Panc1 (cell line): ENCODE measurements around the gene GMPPA.

Experiments used
- CTCF ChIP-seq: fragments of 450-650 bp; IDR thresholded peaks from 2 replicates; pipeline ENCODE4 v1.5.1; 2017; ENCODE audit warnings: mild to moderate bottlenecking
- POLR2AphosphoS5 ChIP-seq: IDR thresholded peaks from 2 replicates; pipeline ENCODE4 v1.6.1; 2012; ENCODE audit warnings: mild to moderate bottlenecking, low read depth, low read length, moderate library complexity
- REST ChIP-seq, 2 experiments: IDR thresholded peaks; 2 replicates each; pipeline ENCODE4 v1.6.1; 2011 to 2012; ENCODE audit warnings: low read depth in 2 of 2, control low read depth in 1 of 2, low read length in 1 of 2, mild to moderate bottlenecking in 1 of 2, moderate library complexity in 1 of 2; ENCODE audit not compliant: insufficient read depth in 1 of 2
- SIN3A ChIP-seq: IDR thresholded peaks from 2 replicates; pipeline ENCODE4 v1.6.1; 2012; ENCODE audit warnings: low read depth, mild to moderate bottlenecking, low read length, moderate library complexity, borderline replicate concordance; ENCODE audit not compliant: insufficient read depth
- TCF7L2 ChIP-seq: IDR thresholded peaks from 2 replicates; pipeline ENCODE4 v1.6.1; 2011; ENCODE audit warnings: mild to moderate bottlenecking, low read depth, low read length, inconsistent platforms

GRCh38 chr2:219488844-219489194 is 9.9 kb upstream of the GMPPA start:
- TF ChIP-seq CTCF: no peak
- no peak for TF ChIP-seq POLR2AphosphoS5
- TF ChIP-seq REST (IDR thresholded peaks at IDR 0.05; ENCODE audit: insufficient read depth in 1 of 2, low read depth in 2 of 2, low read length in 1 of 2): no peak
- TF ChIP-seq SIN3A: no peak
- TF ChIP-seq TCF7L2: no peak
